Ovary (tissue), 3 donors: ENCODE results near the gene ASB13.

Experiments used
- EP300 ChIP-seq: sonication (generic); formaldehyde crosslinking; IDR thresholded peaks from one replicate; pipeline ENCODE4 v1.6.1; 2017; ENCODE audit warnings: antibody characterized with exemption
- POLR2A ChIP-seq: fragments of 450-650 bp; IDR thresholded peaks from one replicate; pipeline ENCODE4 v1.6.1; 2017; ENCODE audit warnings: antibody characterized with exemption, mild to moderate bottlenecking, moderate library complexity
- TF ChIP-seq, protein P1 (sequence below), 3 donors: fragments of 450-650 bp in 2 of 3; fragments of 200-600 bp in 1 of 3; IDR thresholded peaks; one replicate each; pipeline versions ENCODE4 v1.5.1 to v1.8.0; 2016 to 2022; ENCODE audit warnings: antibody characterized with exemption in 3 of 3, mild to moderate bottlenecking in 1 of 3
- donor health status: DM: no; HTN: no; CAD: no.

DNA sequence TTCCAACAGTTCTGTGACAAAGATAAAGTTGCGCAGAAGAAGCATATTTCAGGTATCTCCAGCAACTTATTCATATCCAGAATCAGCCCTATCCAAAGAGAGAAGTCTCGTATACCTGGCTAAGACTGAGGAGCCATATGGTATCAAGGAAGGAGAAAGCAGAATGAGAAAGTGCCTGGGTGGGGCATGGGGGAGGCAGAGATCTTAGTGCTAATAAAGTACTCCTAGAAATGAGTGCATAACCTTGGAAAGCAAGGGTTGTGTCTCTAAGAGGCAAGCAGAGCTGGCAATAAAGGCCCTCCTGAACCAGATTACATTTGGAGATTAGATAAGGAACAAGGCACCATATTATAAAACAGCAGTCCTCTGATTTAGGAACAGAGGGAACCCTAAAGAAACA, 30.9 kb upstream of the ASB13 start:
- TF ChIP-seq, protein P1, sequence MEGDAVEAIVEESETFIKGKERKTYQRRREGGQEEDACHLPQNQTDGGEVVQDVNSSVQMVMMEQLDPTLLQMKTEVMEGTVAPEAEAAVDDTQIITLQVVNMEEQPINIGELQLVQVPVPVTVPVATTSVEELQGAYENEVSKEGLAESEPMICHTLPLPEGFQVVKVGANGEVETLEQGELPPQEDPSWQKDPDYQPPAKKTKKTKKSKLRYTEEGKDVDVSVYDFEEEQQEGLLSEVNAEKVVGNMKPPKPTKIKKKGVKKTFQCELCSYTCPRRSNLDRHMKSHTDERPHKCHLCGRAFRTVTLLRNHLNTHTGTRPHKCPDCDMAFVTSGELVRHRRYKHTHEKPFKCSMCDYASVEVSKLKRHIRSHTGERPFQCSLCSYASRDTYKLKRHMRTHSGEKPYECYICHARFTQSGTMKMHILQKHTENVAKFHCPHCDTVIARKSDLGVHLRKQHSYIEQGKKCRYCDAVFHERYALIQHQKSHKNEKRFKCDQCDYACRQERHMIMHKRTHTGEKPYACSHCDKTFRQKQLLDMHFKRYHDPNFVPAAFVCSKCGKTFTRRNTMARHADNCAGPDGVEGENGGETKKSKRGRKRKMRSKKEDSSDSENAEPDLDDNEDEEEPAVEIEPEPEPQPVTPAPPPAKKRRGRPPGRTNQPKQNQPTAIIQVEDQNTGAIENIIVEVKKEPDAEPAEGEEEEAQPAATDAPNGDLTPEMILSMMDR (IDR thresholded peaks at IDR 0.05), result no peak
- no peak for TF ChIP-seq EP300
- no peak for TF ChIP-seq POLR2A
